ENCODE results near the gene ARL4D. TPM values are rescaled to one million over a fixed set of nuclear protein-coding genes. Genes with fewer than 3 reads are reported as not detected.

The ARL4D gene
- total and polyA plus RNA-seq, 2 of the 8 experiments (the other 6 are each of a cell fraction or from before 2014, with no cell fraction given) = 8.4 to 9.2 TPM

DNA sequence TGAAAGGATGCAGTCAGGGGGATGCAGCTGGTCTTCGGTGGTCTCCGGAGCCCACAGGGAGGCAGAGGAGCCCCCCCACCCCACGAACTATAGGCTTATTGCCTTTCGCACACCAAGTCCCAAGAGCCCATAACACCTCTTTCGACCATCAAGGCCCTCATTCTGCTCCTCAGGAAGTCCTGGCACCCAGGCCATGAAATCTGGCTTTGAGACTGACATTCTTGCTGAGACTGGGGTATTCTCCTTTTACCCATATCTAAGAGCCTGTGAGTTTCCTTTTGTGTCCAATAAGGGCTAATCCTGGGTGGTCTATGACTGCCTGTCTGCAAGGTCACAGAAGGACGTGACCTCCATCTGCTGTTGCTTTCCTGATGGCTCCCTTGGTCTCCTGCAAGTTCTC, 6.4 kb upstream of the ARL4D start:
- H3K4me3 ChIP-seq (ENCODE audit: extremely low read depth in 1 of 4, insufficient read depth in 2 of 4, low read depth in 3 of 4, low read length in 4 of 4) = no peak overlapping the region
- H3K36me3 ChIP-seq (ENCODE audit: control insufficient read depth in 2 of 4, insufficient read depth in 4 of 4, low read length in 3 of 4) = no peaks in the 10 kb centered on the region
- ChIA-PET POLR2A (ENCODE audit: partially characterized antibody) (interaction anchor here (0.8 to 15.1 kb wide), 6 partner anchors 23 to 91 kb away, joined by 3 to 184 read pairs (median 14); partner anchors contain the start of gene DHX8), CTCF (ENCODE audit: partially characterized antibody) (interaction anchor here (0.6 to 14.9 kb wide), 14 partner anchors 8 to 149 kb away, joined by 3 to 296 read pairs (median 12); partner anchors contain the start of gene DHX8)
- peaks cover 0 to 3% (median 0%) of the 10 kb centered on the region in 4 experiments; a peak in 3 of 7 replicates for H3K4me1 ChIP-seq (replicated peaks in 1 of 4; ENCODE audit: control insufficient read depth in 3 of 4, insufficient read depth in 4 of 4, low read length in 3 of 4)
- no peak overlapping the region for H3K56ac ChIP-seq (replicated peaks; ENCODE audit: insufficient read length, low read depth, low read length)
- no peaks in the 10 kb centered on the region for H4K20me1 ChIP-seq (replicated peaks in 1 of 2; ENCODE audit: control insufficient read depth in 1 of 2, insufficient read depth in 2 of 2, low read length in 2 of 2)
- no peak overlapping the region for H3K9ac ChIP-seq (replicated peaks in 1 of 4; ENCODE audit: extremely low read depth in 1 of 4, low read depth in 3 of 4, low read length in 3 of 4)
- FAIRE-seq = no peak
- H2BK120ac ChIP-seq (replicated peaks; ENCODE audit: low read depth, low read length) = no peak overlapping the region
- no peaks in the 10 kb centered on the region for H3K79me1 ChIP-seq (ENCODE audit: low read depth, low read length)
- H2AK5ac ChIP-seq (ENCODE audit: low read depth, low read length) = no peak overlapping the region
- H3K18ac ChIP-seq (ENCODE audit: extremely low read depth, low read length) = no peak overlapping the region
- H2BK5ac ChIP-seq (ENCODE audit: low read depth, low read length) = no peak overlapping the region
- peaks cover 11% of the 10 kb centered on the region for H3K23me2 ChIP-seq (ENCODE audit: low read depth, low read length)
- no peak overlapping the region for H3K27ac ChIP-seq (ENCODE audit: low read depth, low read length)
- no peak overlapping the region for H2BK20ac ChIP-seq (ENCODE audit: low read length)
- TF ChIP-seq RNF2 (IDR thresholded peaks at IDR 0.05; ENCODE audit: borderline replicate concordance, low read depth, low read length, missing control alignments, poor library complexity, severe bottlenecking) (no peak), CBX5 (IDR thresholded peaks at IDR 0.05; ENCODE audit: low read depth, low read length) (no peak), CTBP2 (IDR thresholded peaks at IDR 0.05; ENCODE audit: borderline replicate concordance, insufficient read depth, insufficient read length, low read length) (no peak), RXRA (IDR thresholded peaks at IDR 0.05; ENCODE audit: insufficient read depth, low read depth, low read length) (no peak)
- H2AFZ ChIP-seq (ENCODE audit: low read length) = no peak overlapping the region
- no peak overlapping the region for H4K5ac ChIP-seq (ENCODE audit: insufficient read length, low read depth, low read length)
- no peak overlapping the region for H3K4ac ChIP-seq (replicated peaks; ENCODE audit: insufficient read length, low read depth, low read length)
- no peak overlapping the region for H3K4me2 ChIP-seq (ENCODE audit: insufficient read depth in 1 of 2, low read depth in 2 of 2, low read length in 2 of 2)
- 0 out of 2 replicates have a peak overlapping the region, but pooled peaks have one; percentile 60 for H2BK12ac ChIP-seq (ENCODE audit: low read depth, low read length)
- H2BK15ac ChIP-seq (ENCODE audit: low read length) = no peak overlapping the region
- H4K91ac ChIP-seq (replicated peaks; ENCODE audit: insufficient read length, low read length) = no peak overlapping the region
- H3K79me2 ChIP-seq (ENCODE audit: control insufficient read depth in 1 of 2, insufficient read depth in 2 of 2, low read length in 2 of 2) = no peaks in the 10 kb centered on the region
- H3K14ac ChIP-seq (ENCODE audit: insufficient read length) = no peak overlapping the region
- no peaks in the 10 kb centered on the region for H3K27me3 ChIP-seq (replicated peaks in 1 of 4; ENCODE audit: control insufficient read depth in 3 of 4, extremely low read depth in 1 of 4, insufficient read depth in 3 of 4, low read length in 3 of 4)
- H4K8ac ChIP-seq (ENCODE audit: extremely low read depth, insufficient read depth, low read length) = no peak overlapping the region
- no peak overlapping the region for H3K23ac ChIP-seq (ENCODE audit: insufficient read length)
- DNase-seq (ENCODE audit: low read depth in 1 of 2, low spot score in 2 of 2) = no peak
- H3K9me3 ChIP-seq (ENCODE audit: insufficient read depth in 2 of 2, low read depth in 1 of 2, low read length in 1 of 2) = no peaks in the 10 kb centered on the region
- WGBS, 2 experiments (ENCODE audit: extremely low coverage in 1 of 2, insufficient coverage in 1 of 2, insufficient read length in 1 of 2, insufficient replicate concordance in 2 of 2, low coverage in 1 of 2, low lambda C conversion rate in 2 of 2, missing lambda C conversion rate in 1 of 2) = 79% methylated on average over 6 of the region's 6 CpGs; no CpG with 5 or more reads in 1 of the 2 experiments
